K562 (cell line): Measurements from ENCODE around the gene STAT6. TPM values are rescaled to one million over a fixed set of nuclear protein-coding genes. Genes with fewer than 3 reads are reported as not detected.

Experiments
- BRF2 ChIP-seq: IDR thresholded peaks from 3 replicates; pipeline ENCODE4 v1.6.1; 2011; ENCODE audit warnings: borderline replicate concordance, mild to moderate bottlenecking; ENCODE audit not compliant: insufficient read length, insufficient read depth
- CREB1 ChIP-seq, 2 experiments: sonication (generic) in 1 of 2; formaldehyde crosslinking in 1 of 2; IDR thresholded peaks; 2 replicates each; pipeline versions ENCODE4 v1.6.1 to v1.8.0; 2012 to 2022; ENCODE audit warnings: inconsistent platforms in 1 of 2, mild to moderate bottlenecking in 1 of 2, missing genetic modification reagents in 1 of 2, moderate library complexity in 1 of 2
- DNMT1 ChIP-seq: fragments of 450-650 bp; IDR thresholded peaks from 2 replicates; pipeline ENCODE4 v1.6.1; 2016; ENCODE audit warnings: antibody characterized with exemption, mild to moderate bottlenecking
- E2F8 ChIP-seq: fragments of 450-650 bp; IDR thresholded peaks from 2 replicates; pipeline ENCODE4 v1.7.1; 2018; ENCODE audit warnings: mild to moderate bottlenecking, low read depth; ENCODE audit not compliant: partially characterized antibody
- ETS1 ChIP-seq: conservative IDR thresholded peaks from 2 replicates; pipeline ENCODE4 v1.6.1; 2011; ENCODE audit warnings: low read depth, mild to moderate bottlenecking, low read length; ENCODE audit not compliant: control insufficient read depth
- FOXA1 ChIP-seq: fragments of 450-650 bp; IDR thresholded peaks from 2 replicates; pipeline ENCODE4 v1.6.1; 2016; ENCODE audit warnings: mild to moderate bottlenecking, borderline replicate concordance
- HEY1 ChIP-seq: fragments of 250-450 bp; sonication (Bioruptor Pico); IDR thresholded peaks from 2 replicates; pipeline ENCODE4 v1.5.0; 2020; ENCODE audit warnings: mild to moderate bottlenecking, moderate library complexity, borderline replicate concordance
- KHSRP ChIP-seq: fragments of 450-650 bp; IDR thresholded peaks from 2 replicates; pipeline ENCODE4 v1.6.1; 2017
- MED1 ChIP-seq: sonication (generic); formaldehyde crosslinking; IDR thresholded peaks from 2 replicates; pipeline ENCODE4 v1.8.1; 2023; ENCODE audit warnings: missing genetic modification reagents, borderline replicate concordance
- PHF8 ChIP-seq: fragments of 200-600 bp; sonication (generic); IDR thresholded peaks from 2 replicates; pipeline ENCODE4 v1.6.1; 2012; ENCODE audit warnings: mixed run types, mild to moderate bottlenecking, inconsistent platforms, low read length, moderate library complexity, borderline replicate concordance
- RREB1 ChIP-seq: fragments of 250-450 bp; sonication (Bioruptor Pico); IDR thresholded peaks from 2 replicates; pipeline ENCODE4 v1.4.0; 2020
- TRIM24 ChIP-seq, 2 experiments: fragments of 450-650 bp; IDR thresholded peaks; 2 replicates each; pipeline ENCODE4 v1.6.1; 2016
- XRCC5 ChIP-seq: fragments of 200-400 bp; formaldehyde crosslinking; IDR thresholded peaks from 2 replicates; pipeline ENCODE4 v1.6.1; 2017; ENCODE audit warnings: low read depth, mild to moderate bottlenecking, low read length
- ZNF124 ChIP-seq: sonication (generic); formaldehyde crosslinking; IDR thresholded peaks from 2 replicates; pipeline ENCODE4 v1.8.1; 2022; ENCODE audit warnings: missing genetic modification reagents
- polyA plus RNA-seq, 8 experiments: library from polyadenylated mRNA; depleted of rRNA in 4 of 8; stranded (reverse) in 5 of 8; unstranded in 3 of 8; fragments of >200 nt; fragmentation: Nextera tagmentation in 2 of 8; fragmentation: Illumina TruSeq in 1 of 8; extraction: Ambion mirVana in 2 of 8; extraction: Trizol in 1 of 8; gene quantifications; 2 replicates each; pipeline versions ENCODE4 v1.2.1 to v1.2.3, GENCODE V29; 2011 to 2014; ENCODE audit warnings: inconsistent platforms in 1 of 8, missing spikeins in 1 of 8
- total RNA-seq, 7 experiments: library from RNA; depleted of rRNA in 6 of 7; stranded (reverse); fragments of >200 nt in 6 of 7; fragmentation: Illumina TruSeq in 2 of 7; extraction: Trizol in 2 of 7; gene quantifications; 2 replicates each; pipeline versions ENCODE4 v1.2.1 to v1.2.3, GENCODE V29; 2011 to 2021; ENCODE audit warnings: low replicate concordance in 1 of 7

Gene STAT6
- total and polyA plus RNA-seq, 9 of the 15 experiments (the other 6 are each of a cell fraction or from before 2014, with no cell fraction given): 2.4 to 49.5 (median 26.5) TPM

- peak; percentile 11; the same call in 1 of the 2 replicates for TF ChIP-seq ETS1
- no peak for TF ChIP-seq DNMT1
- TF ChIP-seq BRF2: no peak
- no peak for TF ChIP-seq KHSRP
- TF ChIP-seq HEY1 (CRISPR knock-in tag): no peak
- no peak for TF ChIP-seq FOXA1
- TF ChIP-seq CREB1 (IDR thresholded peaks at IDR 0.05): no peak
- TF ChIP-seq CREB1 (CRISPR knock-in tag; IDR thresholded peaks at IDR 0.05): no peak; the same call in 1 of the 2 replicates
- TF ChIP-seq XRCC5: no peak
- TF ChIP-seq ZNF124 (CRISPR knock-in tag): no peak
- TF ChIP-seq MED1 (CRISPR knock-in tag): no peak
- peak; percentile 40; the same call in 1 of the 2 replicates for TF ChIP-seq PHF8
- no peak for TF ChIP-seq E2F8
- TF ChIP-seq RREB1 (CRISPR knock-in tag): no peak
- no peak for TF ChIP-seq TRIM24 (IDR thresholded peaks at IDR 0.05)
These were observed 22.6 kb downstream of the STAT6 start, which contains the start of gene NAB2 (continued) for GRCh38 chr12:57088354-57089270.
